Measurements from ENCODE around the gene ARHGAP26.

Gene ARHGAP26

GRCh38 chr5:143051244-143052058 is 281.3 kb downstream of the ARHGAP26 start:
- DNase-seq: peak; percentile 80

GRCh38 chr5:143052967-143053682 is 282.9 kb downstream of the ARHGAP26 start:
- no peak for DNase-seq

DNA sequence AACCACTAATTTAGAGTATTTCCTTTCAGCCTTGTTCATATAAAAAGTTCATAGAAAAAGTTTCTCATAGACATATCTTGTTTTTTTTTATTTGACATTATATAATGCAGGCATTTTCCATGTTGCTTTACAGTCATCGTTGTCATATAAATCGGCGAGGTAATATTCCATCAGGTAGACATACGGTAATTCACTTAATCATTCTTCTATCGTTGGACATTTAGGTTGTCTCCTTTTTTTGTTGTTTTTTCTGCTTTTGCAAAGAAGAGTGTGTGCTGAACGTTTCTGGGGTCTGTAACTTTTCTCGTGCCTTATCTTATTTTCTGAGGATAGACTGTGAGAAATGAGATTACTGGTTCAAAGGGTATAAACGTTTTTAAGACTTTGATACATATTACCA is 283.6 kb downstream of the ARHGAP26 start:
- DNase-seq: no peak

GRCh38 chr5:143054480-143054941 is 284.3 kb downstream of the ARHGAP26 start:
- DNase-seq: peak; percentile 85 to 93

DNA sequence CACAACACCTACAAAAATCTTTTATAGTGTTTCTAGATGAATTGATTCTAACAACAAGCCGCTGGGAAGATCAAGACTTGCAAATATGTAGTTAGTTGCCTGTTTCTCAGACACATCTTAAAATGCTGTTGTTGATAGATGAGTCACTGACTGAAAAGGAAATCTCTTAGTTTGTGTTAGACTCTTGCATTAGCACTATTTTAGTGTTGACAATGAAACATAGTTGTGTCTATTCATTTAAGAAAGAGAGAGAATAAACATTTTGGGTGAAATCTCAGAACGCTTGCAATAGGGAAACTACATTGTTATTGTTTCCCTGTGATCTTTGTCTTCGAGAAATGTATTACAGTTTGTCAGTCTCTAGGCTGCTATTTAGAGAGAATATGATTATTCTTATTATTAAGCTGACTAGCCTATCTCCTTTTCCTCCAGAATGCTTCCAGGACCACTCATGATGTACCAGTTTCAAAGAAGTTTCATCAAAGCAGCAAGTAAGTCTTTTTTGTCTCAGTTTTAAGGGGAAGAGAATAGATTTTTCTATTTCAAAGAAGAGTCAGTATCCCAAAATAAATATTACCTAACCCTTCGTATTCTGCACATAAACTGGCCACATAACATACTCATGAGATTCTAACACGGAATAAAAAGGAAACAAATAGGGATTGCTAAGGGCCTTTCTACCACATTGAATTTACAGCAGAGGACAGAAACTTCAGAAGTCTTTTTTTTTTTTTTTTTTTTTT is 285.6 kb downstream of the ARHGAP26 start:
- peak in 1 of 2 donors; percentile 25 for DNase-seq

GRCh38 chr5:143056339-143056704 is 286.1 kb downstream of the ARHGAP26 start:
- DNase-seq: no peak

- no peak for DNase-seq
Measured at GRCh38 chr5:143056792-143057579, 286.8 kb downstream of the ARHGAP26 start.

- peak; percentile 46 to 67 for DNase-seq
Measured at GRCh38 chr5:143057580-143057999, 287.4 kb downstream of the ARHGAP26 start.

DNA sequence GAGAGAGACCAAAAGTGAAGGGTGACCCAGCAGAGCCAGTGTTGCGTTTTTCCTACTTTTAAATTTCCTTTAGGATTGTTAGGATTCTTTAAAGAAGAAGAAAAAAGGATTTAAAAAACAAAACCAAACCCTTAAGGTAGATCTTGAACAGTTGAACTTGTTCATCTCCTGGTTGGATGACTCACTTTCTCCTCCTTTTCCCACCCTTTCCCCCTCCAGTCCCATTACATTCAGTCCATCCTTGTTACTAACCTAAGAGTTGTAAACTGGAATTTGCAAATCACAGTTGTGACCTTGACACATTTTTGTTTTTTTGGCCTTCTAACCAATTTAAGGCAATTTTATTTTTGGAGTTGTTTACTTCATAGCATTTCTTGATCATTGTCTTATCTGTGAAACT is 289.2 kb downstream of the ARHGAP26 start:
- no peak for DNase-seq

GRCh38 chr5:143059976-143060765 is 290.0 kb downstream of the ARHGAP26 start:
- peak; percentile 26 to 31 for DNase-seq

DNA sequence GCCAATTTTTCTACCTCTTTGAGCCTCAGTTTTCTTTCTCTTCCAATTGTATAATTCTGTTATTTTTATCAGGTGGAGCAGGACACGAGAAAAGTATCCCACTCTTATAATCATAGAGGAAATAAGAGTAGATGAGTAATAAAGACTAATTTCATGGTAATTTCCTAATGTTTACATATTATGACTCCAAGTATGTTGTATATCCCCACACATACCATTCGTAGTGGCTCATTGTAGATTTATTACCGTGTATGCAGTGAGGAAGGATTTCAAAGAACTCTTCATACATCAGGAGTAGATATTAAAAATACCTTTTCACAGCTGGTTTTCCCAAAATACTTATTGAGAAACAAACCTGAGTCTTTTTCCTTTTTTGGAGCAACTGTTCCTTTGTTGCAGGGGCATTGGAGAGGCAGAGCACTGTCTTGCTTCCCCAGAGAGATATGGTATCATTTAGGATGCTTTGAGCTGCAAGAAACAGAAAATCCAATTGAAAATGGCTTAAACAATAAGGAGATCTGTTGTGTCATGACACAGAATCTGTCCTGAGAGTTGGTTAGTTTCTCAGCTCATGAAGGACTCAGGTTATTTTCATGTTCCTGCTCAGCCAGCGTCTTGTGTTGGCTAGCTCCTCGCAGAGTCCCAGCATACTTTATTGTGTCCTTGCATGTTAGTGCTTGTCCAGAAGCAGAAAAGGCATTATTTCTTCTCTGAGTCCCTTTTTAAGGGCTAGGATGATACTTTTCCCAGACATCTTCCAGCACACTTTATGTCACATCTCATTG is 291.2 kb downstream of the ARHGAP26 start:
- DNase-seq: no peak

DNA sequence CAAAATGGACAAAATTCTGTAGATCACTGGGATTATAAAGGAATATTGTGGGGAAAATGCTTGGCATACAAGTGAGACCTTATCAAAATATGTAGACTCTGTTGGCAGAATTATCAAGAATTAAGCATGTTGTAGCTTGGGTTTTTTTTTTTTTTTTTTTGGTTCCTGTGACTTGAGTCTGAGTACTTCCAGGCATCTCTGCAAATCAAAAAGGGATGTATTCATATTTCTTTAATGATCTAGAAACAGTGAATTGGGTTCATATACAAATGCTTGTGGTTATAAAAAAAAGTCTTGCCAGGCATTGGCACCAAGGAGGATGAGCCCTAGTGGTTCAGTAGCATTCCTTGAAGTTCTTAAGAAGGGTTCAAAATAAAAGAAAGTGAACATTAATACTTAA is 292.2 kb downstream of the ARHGAP26 start:
- DNase-seq: no peak

GRCh38 chr5:143063175-143063970 is 293.2 kb downstream of the ARHGAP26 start:
- DNase-seq: peak in 1 of 2 donors; percentile 40

- peak; percentile 20 to 38 for DNase-seq
Measured at GRCh38 chr5:143064218-143064641, 294.1 kb downstream of the ARHGAP26 start.

DNA sequence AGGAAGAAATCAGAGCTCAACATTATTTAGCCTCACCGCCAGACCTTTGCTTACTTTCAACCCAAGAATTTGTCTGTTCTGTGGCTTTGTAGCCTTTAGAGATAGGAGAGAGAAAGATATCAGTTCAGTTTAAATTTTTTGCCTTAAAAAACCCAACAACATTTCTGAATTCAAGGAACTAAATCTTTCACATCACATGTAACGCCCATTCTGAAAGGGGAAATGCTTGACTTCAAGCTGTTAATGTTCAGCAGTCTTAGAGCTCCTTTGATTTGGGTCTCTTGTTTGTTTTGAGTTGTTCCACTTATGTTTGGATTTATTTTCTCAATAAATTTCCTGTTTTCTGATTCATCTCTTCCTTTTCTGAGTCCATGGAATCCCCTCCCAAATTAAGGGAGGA is 294.5 kb downstream of the ARHGAP26 start:
- DNase-seq: peak; percentile 59 to 60

- DNase-seq: peak; percentile 51 to 83
Measured at GRCh38 chr5:143065185-143065965, 295.2 kb downstream of the ARHGAP26 start.

DNA sequence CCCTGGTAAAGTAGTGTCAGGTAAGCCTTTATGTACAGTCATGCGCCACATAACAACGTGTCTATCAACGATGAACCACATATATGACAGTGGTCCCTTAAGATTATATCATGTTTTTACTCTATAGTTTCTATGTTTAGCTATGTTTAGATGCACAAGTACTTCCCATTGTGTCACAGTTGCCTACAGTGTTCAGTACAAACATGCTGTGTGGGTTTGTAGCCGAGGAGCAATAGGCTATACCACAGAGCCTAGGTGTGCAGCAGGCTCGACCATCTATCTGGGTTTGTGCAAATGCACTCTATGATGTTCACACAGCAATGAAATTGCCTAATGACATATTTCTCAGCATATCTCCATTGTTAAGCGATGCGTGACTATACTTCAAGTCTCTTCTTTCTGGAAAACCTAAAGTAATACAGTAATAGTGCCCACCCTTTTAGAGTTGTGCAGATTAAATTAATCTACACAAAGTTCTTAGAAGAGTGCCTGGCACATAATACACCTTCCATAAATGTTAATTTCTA is 295.9 kb downstream of the ARHGAP26 start:
- no peak for DNase-seq

DNA sequence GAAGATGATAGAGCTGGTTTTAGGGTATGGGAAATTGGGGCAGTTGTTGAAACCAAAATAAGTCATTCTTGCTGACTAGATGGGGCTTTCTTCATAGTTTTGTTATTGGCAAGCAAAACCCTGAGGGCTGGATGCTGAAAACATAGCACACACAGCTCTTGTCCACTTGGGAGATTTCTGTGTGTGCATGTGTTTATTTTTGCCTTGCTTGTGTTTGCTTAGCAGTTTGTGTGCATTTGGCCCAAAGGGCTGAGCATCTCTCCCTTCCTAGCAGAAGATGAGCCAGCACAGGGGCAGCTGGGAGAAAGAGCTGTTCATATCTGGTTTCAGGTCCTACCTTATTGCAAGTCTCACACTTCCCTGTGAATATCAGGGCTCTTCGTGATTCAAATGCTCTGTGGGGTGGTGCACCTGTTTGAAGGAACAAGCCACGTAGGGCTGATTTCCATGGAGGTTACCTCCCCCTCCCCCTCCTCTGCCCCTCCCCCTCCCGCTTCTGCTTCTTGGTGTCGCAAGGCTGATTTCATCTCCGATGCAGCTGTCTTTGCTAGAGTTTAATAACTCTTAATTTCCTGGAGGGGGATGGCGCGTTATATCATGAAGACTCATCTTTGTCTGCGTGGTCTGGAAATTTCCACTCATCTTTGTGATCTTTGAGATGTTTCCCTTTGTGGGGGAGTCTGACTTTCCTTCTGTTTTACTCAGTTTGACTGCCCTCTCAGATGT is 296.5 kb downstream of the ARHGAP26 start:
- peak in 1 of 2 donors; percentile 26 for DNase-seq

All from inflammatory macrophage treated with lipopolysaccharide for 1 hour (primary cell).